Adrenal gland (tissue), 5 donors: ENCODE data around the gene TCTA.

Source experiments
- POLR2A ChIP-seq, 2 donors: fragments of 450-650 bp; IDR thresholded peaks; one replicate each; pipeline ENCODE4 v1.6.1; 2017; ENCODE audit warnings: antibody characterized with exemption in 2 of 2, mild to moderate bottlenecking in 2 of 2, moderate library complexity in 1 of 2
- TF ChIP-seq, protein P1 (sequence below), 6 experiments: fragments of 450-650 bp in 4 of 6; fragments of 200-600 bp in 2 of 6; sonication (generic) in 1 of 6; IDR thresholded peaks; 1 replicate in 5 of 6; 2 replicates in 1 of 6; pipeline versions ENCODE4 v1.5.1 to v1.8.0; 2016 to 2021; ENCODE audit warnings: antibody characterized with exemption in 6 of 6, mild to moderate bottlenecking in 2 of 6, moderate library complexity in 1 of 6
- donor health status: DM: no; HTN: no; CAD: no.

DNA sequence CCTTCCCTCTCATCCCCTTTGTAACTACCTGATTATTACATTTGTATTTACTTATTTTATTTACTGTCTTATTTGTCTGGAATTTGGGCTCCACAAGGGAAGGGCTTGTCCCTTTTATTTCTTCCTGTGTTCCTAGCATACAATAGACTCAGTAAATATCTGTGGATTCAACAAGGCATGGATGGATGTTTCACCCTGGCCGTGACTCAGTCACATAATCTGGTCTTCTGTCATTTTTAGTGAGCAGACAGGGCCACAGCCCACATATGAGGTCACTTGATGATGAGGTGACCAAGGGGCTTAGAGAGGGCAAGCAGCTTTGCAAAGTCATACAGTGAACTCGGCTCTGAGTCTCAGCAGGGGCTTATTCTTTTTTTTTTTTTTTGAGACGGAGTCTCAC lies 50.0 kb downstream of the TCTA start:
- TF ChIP-seq, protein P1, sequence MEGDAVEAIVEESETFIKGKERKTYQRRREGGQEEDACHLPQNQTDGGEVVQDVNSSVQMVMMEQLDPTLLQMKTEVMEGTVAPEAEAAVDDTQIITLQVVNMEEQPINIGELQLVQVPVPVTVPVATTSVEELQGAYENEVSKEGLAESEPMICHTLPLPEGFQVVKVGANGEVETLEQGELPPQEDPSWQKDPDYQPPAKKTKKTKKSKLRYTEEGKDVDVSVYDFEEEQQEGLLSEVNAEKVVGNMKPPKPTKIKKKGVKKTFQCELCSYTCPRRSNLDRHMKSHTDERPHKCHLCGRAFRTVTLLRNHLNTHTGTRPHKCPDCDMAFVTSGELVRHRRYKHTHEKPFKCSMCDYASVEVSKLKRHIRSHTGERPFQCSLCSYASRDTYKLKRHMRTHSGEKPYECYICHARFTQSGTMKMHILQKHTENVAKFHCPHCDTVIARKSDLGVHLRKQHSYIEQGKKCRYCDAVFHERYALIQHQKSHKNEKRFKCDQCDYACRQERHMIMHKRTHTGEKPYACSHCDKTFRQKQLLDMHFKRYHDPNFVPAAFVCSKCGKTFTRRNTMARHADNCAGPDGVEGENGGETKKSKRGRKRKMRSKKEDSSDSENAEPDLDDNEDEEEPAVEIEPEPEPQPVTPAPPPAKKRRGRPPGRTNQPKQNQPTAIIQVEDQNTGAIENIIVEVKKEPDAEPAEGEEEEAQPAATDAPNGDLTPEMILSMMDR (IDR thresholded peaks at IDR 0.05) = no peak
- TF ChIP-seq POLR2A (IDR thresholded peaks at IDR 0.05) = no peak
